Measurements from ENCODE around the gene MEIOC. TPM values are rescaled to one million over a fixed set of nuclear protein-coding genes. Genes with fewer than 3 reads are reported as not detected.

Gene MEIOC
- total and polyA plus RNA-seq, 2 of the 8 experiments (the other 6 are each of a cell fraction or from before 2014, with no cell fraction given), result 4.2 to 4.8 TPM

- TF ChIP-seq SP1 (IDR thresholded peaks at IDR 0.05; ENCODE audit: low read depth, low read length), result no peak
- no peak for TF ChIP-seq CTBP2 (IDR thresholded peaks at IDR 0.05; ENCODE audit: borderline replicate concordance, insufficient read depth, insufficient read length, low read length)
- TF ChIP-seq TEAD4 (IDR thresholded peaks at IDR 0.05; ENCODE audit: low read depth, low read length), result no peak
- no peak for TF ChIP-seq RNF2 (IDR thresholded peaks at IDR 0.05; ENCODE audit: borderline replicate concordance, low read depth, low read length, missing control alignments, poor library complexity, severe bottlenecking)
- TF ChIP-seq EZH2 (IDR thresholded peaks at IDR 0.05; ENCODE audit: low read depth, low read length, severe bottlenecking), result no peak
- no peak for TF ChIP-seq BCL11A (IDR thresholded peaks at IDR 0.05; ENCODE audit: low read depth in 2 of 2, low read length in 2 of 2)
Observed at GRCh38 chr17:44630703-44631102, 25.6 kb upstream of the MEIOC start (continued).

All from H1 (cell line).